ENCODE results near the gene SGCD. TPM values are rescaled to one million over a fixed set of nuclear protein-coding genes. Genes with fewer than 3 reads are reported as not detected.
A peak's percentile ranks its signal among the peaks of the same experiment; 100 is the strongest.

The SGCD gene
- total RNA-seq, 4 donors from 2014 or later, result 0.83 to 9.6 (median 1.9) TPM

DNA sequence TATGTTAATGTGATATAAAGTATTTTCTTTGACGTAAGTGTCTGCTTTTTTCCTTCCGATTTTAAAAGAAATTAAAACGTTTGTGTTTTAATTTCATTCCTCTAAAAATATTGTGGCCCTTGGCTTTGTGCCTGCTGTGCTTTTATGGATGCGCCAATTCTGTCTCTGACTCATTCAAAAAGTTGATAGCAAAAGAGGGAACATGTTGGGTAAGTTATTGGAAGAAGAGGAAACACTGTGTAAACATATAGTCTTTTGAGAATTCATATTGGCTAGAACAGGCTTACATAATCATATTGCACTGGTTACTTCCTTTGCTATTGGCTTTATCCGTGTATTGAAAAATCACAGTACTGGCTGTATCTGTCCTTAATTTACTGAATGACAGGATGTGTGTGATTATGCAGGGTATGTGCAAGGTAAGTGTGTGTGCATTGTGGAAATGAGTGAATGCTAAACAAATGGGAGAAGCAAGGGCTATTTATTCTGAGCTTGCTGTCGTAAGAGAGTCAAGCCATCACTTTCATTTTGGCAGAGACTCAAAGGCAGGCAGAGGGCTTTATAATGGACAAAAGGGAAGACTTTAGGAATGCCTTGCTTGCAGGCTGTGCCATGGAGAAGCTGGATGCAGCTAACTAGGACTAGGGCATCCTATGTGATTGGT is 67.8 kb downstream of the SGCD start:
- no peak for TF ChIP-seq POLR2A (IDR thresholded peaks at IDR 0.05)
- TF ChIP-seq, protein P1, sequence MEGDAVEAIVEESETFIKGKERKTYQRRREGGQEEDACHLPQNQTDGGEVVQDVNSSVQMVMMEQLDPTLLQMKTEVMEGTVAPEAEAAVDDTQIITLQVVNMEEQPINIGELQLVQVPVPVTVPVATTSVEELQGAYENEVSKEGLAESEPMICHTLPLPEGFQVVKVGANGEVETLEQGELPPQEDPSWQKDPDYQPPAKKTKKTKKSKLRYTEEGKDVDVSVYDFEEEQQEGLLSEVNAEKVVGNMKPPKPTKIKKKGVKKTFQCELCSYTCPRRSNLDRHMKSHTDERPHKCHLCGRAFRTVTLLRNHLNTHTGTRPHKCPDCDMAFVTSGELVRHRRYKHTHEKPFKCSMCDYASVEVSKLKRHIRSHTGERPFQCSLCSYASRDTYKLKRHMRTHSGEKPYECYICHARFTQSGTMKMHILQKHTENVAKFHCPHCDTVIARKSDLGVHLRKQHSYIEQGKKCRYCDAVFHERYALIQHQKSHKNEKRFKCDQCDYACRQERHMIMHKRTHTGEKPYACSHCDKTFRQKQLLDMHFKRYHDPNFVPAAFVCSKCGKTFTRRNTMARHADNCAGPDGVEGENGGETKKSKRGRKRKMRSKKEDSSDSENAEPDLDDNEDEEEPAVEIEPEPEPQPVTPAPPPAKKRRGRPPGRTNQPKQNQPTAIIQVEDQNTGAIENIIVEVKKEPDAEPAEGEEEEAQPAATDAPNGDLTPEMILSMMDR (IDR thresholded peaks at IDR 0.05), result no peak
- Histone ChIP-seq H3K9me3 (no peaks in the 10 kb centered on the region), H3K4me3 (no peak overlapping the region), H3K4me1 (no peaks in the 10 kb centered on the region), H3K27me3 (no peaks in the 10 kb centered on the region), H3K27ac (peak overlapping the region in 2 of 4 donors; percentile 17 to 45), H3K36me3 (no peaks in the 10 kb centered on the region)
- DNase-seq, result no peak

DNA sequence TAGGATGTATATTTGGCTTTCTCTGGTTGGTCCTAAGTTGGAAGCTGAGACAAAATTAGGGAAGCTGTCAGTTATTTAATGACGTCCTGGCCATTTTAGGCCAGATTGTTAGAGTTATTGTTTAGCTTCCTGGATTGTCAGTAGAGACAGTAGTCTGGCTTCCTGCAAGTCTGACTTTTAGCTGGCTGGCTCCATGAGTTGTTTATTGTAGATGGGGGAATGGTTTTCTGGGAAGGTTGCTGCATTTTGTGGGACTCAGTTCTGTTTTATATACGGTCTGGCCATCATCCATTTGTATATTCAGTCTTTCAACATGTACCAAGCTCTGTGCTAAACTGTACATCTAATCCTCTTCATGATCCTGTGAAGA is 68.3 kb downstream of the SGCD start:
- H3K4me1 ChIP-seq, result no peaks in the 10 kb centered on the region
- TF ChIP-seq, protein P1 (IDR thresholded peaks at IDR 0.05), result no peak
- TF ChIP-seq POLR2A (IDR thresholded peaks at IDR 0.05), result no peak
- DNase-seq, result no peak
- H3K4me3 ChIP-seq, result no peak overlapping the region
- peak overlapping the region in 2 of 4 donors; percentile 17 to 45 for H3K27ac ChIP-seq
- H3K9me3 ChIP-seq, result no peaks in the 10 kb centered on the region
- no peaks in the 10 kb centered on the region for H3K36me3 ChIP-seq
- H3K27me3 ChIP-seq, result no peaks in the 10 kb centered on the region

DNA sequence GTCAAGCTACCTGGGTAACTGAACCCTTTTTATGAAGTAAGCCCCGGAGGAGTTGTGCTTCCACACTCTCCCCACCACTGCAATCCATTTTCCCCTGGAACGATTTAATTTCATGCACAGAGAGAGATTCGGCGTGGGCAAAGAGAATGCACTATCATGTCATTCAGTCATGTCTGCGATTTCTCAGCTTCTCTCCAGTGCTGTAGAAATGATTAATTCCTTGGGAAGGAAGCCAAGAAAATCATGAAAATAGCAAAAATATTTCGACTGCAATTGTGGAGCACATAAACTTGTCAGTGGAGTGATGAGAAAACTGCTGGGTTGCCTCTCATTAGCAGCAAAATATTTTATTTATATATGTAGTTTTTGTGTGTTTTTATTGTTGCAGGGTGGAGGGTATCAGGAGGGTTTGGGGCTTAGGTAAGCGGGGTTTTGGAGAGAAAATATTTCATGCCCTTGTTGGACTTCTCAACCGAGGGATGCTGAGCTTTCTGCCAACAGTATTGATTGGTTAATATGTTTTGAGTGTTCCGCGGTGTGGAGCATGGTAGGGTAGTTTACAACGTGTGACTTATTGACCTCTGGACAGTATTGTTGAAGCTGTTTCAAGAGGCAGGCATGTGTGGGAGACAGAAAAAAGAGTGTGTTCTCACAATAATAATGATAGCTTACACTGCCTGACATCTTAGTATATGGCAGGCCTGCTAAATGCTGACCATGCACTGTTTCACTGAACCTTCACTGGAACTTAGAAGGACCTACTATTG is 69.3 kb downstream of the SGCD start:
- H3K4me1 ChIP-seq, result no peaks in the 10 kb centered on the region
- H3K36me3 ChIP-seq, result no peaks in the 10 kb centered on the region
- H3K4me3 ChIP-seq, result no peak overlapping the region
- no peaks in the 10 kb centered on the region for H3K9me3 ChIP-seq
- peak overlapping the region in 1 of 4 donors; percentile 45 for H3K27ac ChIP-seq
- TF ChIP-seq, protein P1 (IDR thresholded peaks at IDR 0.05), result no peak
- TF ChIP-seq POLR2A (IDR thresholded peaks at IDR 0.05), result no peak
- DNase-seq, result no peak
- no peaks in the 10 kb centered on the region for H3K27me3 ChIP-seq

DNA sequence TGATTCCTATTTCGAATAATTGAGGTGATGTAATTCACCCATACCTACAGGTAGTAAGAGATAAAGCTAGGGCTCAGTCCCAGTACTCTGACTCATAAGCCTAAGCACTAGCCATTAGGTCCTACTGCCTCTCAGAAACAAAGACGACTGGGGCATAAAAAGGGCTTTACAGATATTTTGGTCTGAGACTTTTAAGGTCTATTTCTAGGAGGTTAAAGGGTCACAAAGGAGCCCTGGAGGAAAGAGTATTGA is 69.8 kb downstream of the SGCD start:
- Histone ChIP-seq H3K27me3 (no peaks in the 10 kb centered on the region), H3K27ac (no peak overlapping the region), H3K4me3 (no peak overlapping the region), H3K36me3 (no peaks in the 10 kb centered on the region), H3K9me3 (no peaks in the 10 kb centered on the region), H3K4me1 (no peaks in the 10 kb centered on the region)
- TF ChIP-seq, protein P1 (IDR thresholded peaks at IDR 0.05), result no peak
- no peak for TF ChIP-seq POLR2A (IDR thresholded peaks at IDR 0.05)
- DNase-seq, result no peak

DNA sequence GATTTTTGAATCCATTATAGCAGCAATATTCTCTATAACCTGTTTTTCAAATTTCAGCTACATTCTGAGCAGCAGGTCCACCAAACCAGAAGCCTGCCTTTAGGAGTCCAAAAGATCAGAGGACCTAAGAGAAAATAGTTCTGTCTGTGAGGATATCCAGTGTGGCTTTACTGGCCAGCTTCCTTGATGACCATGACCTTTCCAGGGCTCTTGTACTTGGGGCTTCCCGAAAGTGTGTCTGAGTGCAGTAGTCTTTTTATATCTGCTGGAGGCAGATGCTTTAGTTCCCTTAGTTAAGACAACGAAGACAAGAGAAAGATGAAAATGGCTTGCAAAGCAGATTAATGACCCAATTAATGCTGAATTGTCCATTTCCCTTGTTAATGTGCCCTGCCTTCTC is 72.4 kb downstream of the SGCD start:
- H3K27me3 ChIP-seq, result no peaks in the 10 kb centered on the region

More for the DNA sequence above, 72.4 kb downstream of the SGCD start:
- Histone ChIP-seq H3K9me3 (no peaks in the 10 kb centered on the region), H3K27ac (no peak overlapping the region), H3K4me1 (no peaks in the 10 kb centered on the region), H3K36me3 (no peaks in the 10 kb centered on the region), H3K4me3 (no peak overlapping the region)
- TF ChIP-seq, protein P1 (IDR thresholded peaks at IDR 0.05), result no peak
- TF ChIP-seq POLR2A (IDR thresholded peaks at IDR 0.05), result no peak
- DNase-seq, result no peak
